H7 (cell line): ENCODE results near the gene TCF20. TPM values are rescaled to one million over a fixed set of nuclear protein-coding genes. Genes with fewer than 3 reads are reported as not detected.

Experiments
- DNase-seq: peaks from one replicate; pipeline ENCODE4 v3.0.0; 2012
- H3K27me3 ChIP-seq: 2 replicates; pipeline ENCODE4 v1.6.0; 2011; ENCODE audit warnings: mild to moderate bottlenecking, low read length; ENCODE audit not compliant: control insufficient read depth, insufficient read depth
- H3K36me3 ChIP-seq: replicated peaks from 2 replicates; pipeline ENCODE4 v1.5.1; 2011; ENCODE audit warnings: low read length; ENCODE audit not compliant: control insufficient read depth, insufficient read depth
- H3K4me3 ChIP-seq: 2 replicates; pipeline ENCODE4 v1.5.1; 2011; ENCODE audit warnings: low read depth, mild to moderate bottlenecking, control low read depth, low read length, moderate library complexity; ENCODE audit not compliant: insufficient read depth
- total RNA-seq: library from RNA; depleted of rRNA; stranded (reverse); fragments of >200 nt; shearing (Covaris generic); gene quantifications from 2 replicates; pipeline ENCODE4 v1.2.3, GENCODE V29; 2014

Gene TCF20
- total RNA-seq, 1 experiment from 2014 or later: 39.8 TPM

- no peak for DNase-seq
- Histone ChIP-seq H3K27me3 (peaks cover 5% of the 10 kb centered on the region), H3K4me3 (peak overlapping the region; percentile 47), H3K36me3 (no peaks in the 10 kb centered on the region)
These were observed 849 bp upstream of the TCF20 start for GRCh38 chr22:42271191-42271813.

- H3K4me3 ChIP-seq: peak overlapping the region; percentile 89
- no peaks in the 10 kb centered on the region for H3K36me3 ChIP-seq
- peaks cover 5% of the 10 kb centered on the region for H3K27me3 ChIP-seq
- peak; percentile 97 for DNase-seq
These were observed 310 bp downstream of the TCF20 start for GRCh38 chr22:42270176-42270509.

GRCh38 chr22:42269432-42270175, 849 bp downstream of the TCF20 start:
- Histone ChIP-seq H3K36me3 (no peaks in the 10 kb centered on the region), H3K4me3 (peak overlapping the region; percentile 89), H3K27me3 (peaks cover 5% of the 10 kb centered on the region)
- DNase-seq: peak; percentile 93

GRCh38 chr22:42268852-42269410, 1.5 kb downstream of the TCF20 start:
- Histone ChIP-seq H3K36me3 (no peaks in the 10 kb centered on the region), H3K27me3 (peaks cover 5% of the 10 kb centered on the region), H3K4me3 (peak overlapping the region; percentile 89)
- peak; percentile 39 for DNase-seq

GRCh38 chr22:42265321-42265720, 5.1 kb downstream of the TCF20 start:
- H3K4me3 ChIP-seq: no peak overlapping the region

GRCh38 chr22:42263944-42264343, 6.5 kb downstream of the TCF20 start:
- peak; percentile 52 for DNase-seq
- Histone ChIP-seq H3K4me3 (no peak overlapping the region), H3K27me3 (peaks cover 1% of the 10 kb centered on the region; the same call in 1 of the 2 replicates), H3K36me3 (no peaks in the 10 kb centered on the region)

More at GRCh38 chr22:42265321-42265720, 5.1 kb downstream of the TCF20 start:
- peaks cover 1% of the 10 kb centered on the region; the same call in 1 of the 2 replicates for H3K27me3 ChIP-seq
- no peaks in the 10 kb centered on the region for H3K36me3 ChIP-seq
- no peak for DNase-seq

GRCh38 chr22:42262964-42263363, 7.5 kb downstream of the TCF20 start:
- Histone ChIP-seq H3K4me3 (no peak overlapping the region), H3K27me3 (peaks cover 4% of the 10 kb centered on the region; the same call in 1 of the 2 replicates), H3K36me3 (no peaks in the 10 kb centered on the region)
- DNase-seq: no peak

GRCh38 chr22:42261296-42261695, 9.2 kb downstream of the TCF20 start:
- no peak overlapping the region for H3K4me3 ChIP-seq
- DNase-seq: no peak
- no peaks in the 10 kb centered on the region for H3K36me3 ChIP-seq
- peaks cover 4% of the 10 kb centered on the region; the same call in 1 of the 2 replicates for H3K27me3 ChIP-seq

GRCh38 chr22:42258126-42258525, 12.3 kb downstream of the TCF20 start:
- no peak overlapping the region for H3K4me3 ChIP-seq
- H3K27me3 ChIP-seq: peaks cover 4% of the 10 kb centered on the region; the same call in 1 of the 2 replicates
- H3K36me3 ChIP-seq: no peaks in the 10 kb centered on the region
- no peak for DNase-seq

- Histone ChIP-seq H3K27me3 (peaks cover 2% of the 10 kb centered on the region; the same call in 1 of the 2 replicates), H3K4me3 (no peak overlapping the region), H3K36me3 (no peaks in the 10 kb centered on the region)
- no peak for DNase-seq
These were observed 13.1 kb downstream of the TCF20 start for GRCh38 chr22:42257386-42257785.

GRCh38 chr22:42256930-42257329, 13.5 kb downstream of the TCF20 start:
- H3K36me3 ChIP-seq: no peaks in the 10 kb centered on the region
- peaks cover 2% of the 10 kb centered on the region; the same call in 1 of the 2 replicates for H3K27me3 ChIP-seq

GRCh38 chr22:42256220-42256619, 14.2 kb downstream of the TCF20 start:
- Histone ChIP-seq H3K4me3 (no peak overlapping the region), H3K36me3 (no peaks in the 10 kb centered on the region), H3K27me3 (peaks cover 2% of the 10 kb centered on the region; the same call in 1 of the 2 replicates)
- no peak for DNase-seq

More at GRCh38 chr22:42256930-42257329, 13.5 kb downstream of the TCF20 start:
- no peak overlapping the region for H3K4me3 ChIP-seq
- no peak for DNase-seq

GRCh38 chr22:42249831-42250230, 20.6 kb downstream of the TCF20 start:
- Histone ChIP-seq H3K4me3 (no peak overlapping the region), H3K36me3 (no peaks in the 10 kb centered on the region; the same call in 1 of the 2 replicates), H3K27me3 (no peaks in the 10 kb centered on the region)
- no peak for DNase-seq

GRCh38 chr22:42248995-42249394, 21.5 kb downstream of the TCF20 start:
- H3K4me3 ChIP-seq: no peak overlapping the region
- no peak for DNase-seq
- H3K36me3 ChIP-seq: no peaks in the 10 kb centered on the region; the same call in 1 of the 2 replicates
- H3K27me3 ChIP-seq: no peaks in the 10 kb centered on the region

- H3K4me3 ChIP-seq: no peak overlapping the region
- no peaks in the 10 kb centered on the region for H3K27me3 ChIP-seq
- DNase-seq: no peak
- H3K36me3 ChIP-seq: no peaks in the 10 kb centered on the region; the same call in 1 of the 2 replicates
These were observed 22.9 kb downstream of the TCF20 start for GRCh38 chr22:42247596-42247995.
